ENCODE measurements around the gene SRPX. TPM values are rescaled to one million over a fixed set of nuclear protein-coding genes. Genes with fewer than 3 reads are reported as not detected.

Gene SRPX
- total RNA-seq, 4 donors from 2014 or later: 47.5 to 135 (median 107) TPM

DNA sequence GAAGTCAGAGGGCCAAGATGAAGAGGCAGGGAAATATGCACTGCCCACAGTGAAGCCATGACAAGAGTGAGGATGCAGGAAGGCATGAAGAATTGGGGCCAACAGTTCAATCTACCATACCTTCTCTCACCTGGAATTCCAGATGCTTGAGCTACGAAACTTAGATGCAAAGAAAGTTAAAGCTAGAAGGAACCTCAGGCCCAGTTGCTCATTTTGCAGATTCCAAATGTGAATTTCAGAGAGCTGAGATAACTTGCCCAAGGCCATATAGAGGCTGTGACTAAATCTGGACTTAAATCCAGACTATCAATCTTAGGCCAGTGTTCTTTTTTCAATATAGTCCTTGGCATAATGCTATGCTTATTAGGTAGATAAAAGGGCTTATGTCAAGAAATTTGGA is 92.7 kb downstream of the SRPX start:
- Histone ChIP-seq H3K4me3 (replicated peaks in 1 of 3) (no peak overlapping the region), H3K27ac (no peak overlapping the region), H3K9me3 (no peaks in the 10 kb centered on the region), H3K4me1 (no peaks in the 10 kb centered on the region), H3K27me3 (no peaks in the 10 kb centered on the region), H3K36me3 (no peaks in the 10 kb centered on the region)
- no peak for DNase-seq
- intact Hi-C loops (cut with DNase I): no loop called here
- WGBS, 2 donors: 93 to 100% methylated on average over 1 of the region's 1 CpG
- TF ChIP-seq, protein P1, sequence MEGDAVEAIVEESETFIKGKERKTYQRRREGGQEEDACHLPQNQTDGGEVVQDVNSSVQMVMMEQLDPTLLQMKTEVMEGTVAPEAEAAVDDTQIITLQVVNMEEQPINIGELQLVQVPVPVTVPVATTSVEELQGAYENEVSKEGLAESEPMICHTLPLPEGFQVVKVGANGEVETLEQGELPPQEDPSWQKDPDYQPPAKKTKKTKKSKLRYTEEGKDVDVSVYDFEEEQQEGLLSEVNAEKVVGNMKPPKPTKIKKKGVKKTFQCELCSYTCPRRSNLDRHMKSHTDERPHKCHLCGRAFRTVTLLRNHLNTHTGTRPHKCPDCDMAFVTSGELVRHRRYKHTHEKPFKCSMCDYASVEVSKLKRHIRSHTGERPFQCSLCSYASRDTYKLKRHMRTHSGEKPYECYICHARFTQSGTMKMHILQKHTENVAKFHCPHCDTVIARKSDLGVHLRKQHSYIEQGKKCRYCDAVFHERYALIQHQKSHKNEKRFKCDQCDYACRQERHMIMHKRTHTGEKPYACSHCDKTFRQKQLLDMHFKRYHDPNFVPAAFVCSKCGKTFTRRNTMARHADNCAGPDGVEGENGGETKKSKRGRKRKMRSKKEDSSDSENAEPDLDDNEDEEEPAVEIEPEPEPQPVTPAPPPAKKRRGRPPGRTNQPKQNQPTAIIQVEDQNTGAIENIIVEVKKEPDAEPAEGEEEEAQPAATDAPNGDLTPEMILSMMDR (IDR thresholded peaks at IDR 0.05): no peak
- TF ChIP-seq POLR2A (IDR thresholded peaks at IDR 0.05): no peak

DNA sequence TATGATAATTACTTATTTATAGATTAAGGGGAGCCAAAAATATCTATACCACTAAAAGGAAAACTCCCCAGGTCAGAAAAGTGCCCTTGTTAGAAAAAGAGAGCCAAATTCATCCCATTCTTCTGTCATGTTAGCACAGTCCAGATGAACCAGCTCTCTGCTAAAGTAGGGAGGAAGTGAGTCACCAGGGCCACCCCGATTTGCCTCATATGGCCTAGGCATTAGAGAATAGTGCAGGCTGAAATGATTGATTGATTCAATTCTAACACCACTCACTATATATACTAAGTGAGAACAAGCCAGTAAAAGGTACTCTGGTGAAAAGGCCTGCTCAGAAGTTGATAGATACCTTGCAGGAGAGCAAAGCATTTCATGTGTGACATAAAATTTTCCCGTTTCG is 94.5 kb downstream of the SRPX start:
- no peaks in the 10 kb centered on the region for H3K27me3 ChIP-seq
- intact Hi-C loops (cut with DNase I): no loop called here
- no peaks in the 10 kb centered on the region for H3K4me1 ChIP-seq
- H3K9me3 ChIP-seq: no peaks in the 10 kb centered on the region
- no peaks in the 10 kb centered on the region for H3K36me3 ChIP-seq
- no peak for TF ChIP-seq POLR2A (IDR thresholded peaks at IDR 0.05)
- TF ChIP-seq, protein P1 (IDR thresholded peaks at IDR 0.05): no peak
- no peak overlapping the region for H3K4me3 ChIP-seq (replicated peaks in 1 of 3)
- WGBS, 2 donors: 89 to 94% methylated on average over 3 of the region's 3 CpGs
- no peak overlapping the region for H3K27ac ChIP-seq
- no peak for DNase-seq

DNA sequence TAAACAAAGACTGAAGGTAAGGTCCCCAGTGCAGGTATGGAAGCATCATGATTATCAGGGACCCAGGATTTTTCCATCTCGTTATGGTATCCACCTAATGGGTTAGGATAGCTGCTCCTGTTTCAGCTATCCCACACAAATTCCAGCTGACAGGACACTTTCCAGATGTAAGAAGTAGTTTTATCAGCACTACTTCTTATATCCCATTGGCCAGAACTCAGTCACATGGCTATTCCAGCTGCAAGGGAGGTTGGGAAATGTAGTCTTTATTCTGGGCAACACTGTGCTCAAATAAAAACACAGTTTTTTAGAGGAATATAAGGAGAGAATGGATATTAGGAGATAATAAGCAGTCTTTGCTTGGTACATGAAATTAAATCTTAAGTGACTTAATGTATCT is 96.7 kb downstream of the SRPX start:
- no peak for DNase-seq
- H3K9me3 ChIP-seq: no peaks in the 10 kb centered on the region
- no peaks in the 10 kb centered on the region for H3K36me3 ChIP-seq
- intact Hi-C loops (cut with DNase I): no loop called here
- H3K4me3 ChIP-seq (replicated peaks in 1 of 3): no peak overlapping the region
- TF ChIP-seq, protein P1 (IDR thresholded peaks at IDR 0.05): no peak
- no peak for TF ChIP-seq POLR2A (IDR thresholded peaks at IDR 0.05)
- no peaks in the 10 kb centered on the region for H3K27me3 ChIP-seq
- WGBS, 2 donors: 92 to 100% methylated on average over 1 of the region's 1 CpG
- H3K27ac ChIP-seq: no peak overlapping the region
- H3K4me1 ChIP-seq: no peaks in the 10 kb centered on the region

DNA sequence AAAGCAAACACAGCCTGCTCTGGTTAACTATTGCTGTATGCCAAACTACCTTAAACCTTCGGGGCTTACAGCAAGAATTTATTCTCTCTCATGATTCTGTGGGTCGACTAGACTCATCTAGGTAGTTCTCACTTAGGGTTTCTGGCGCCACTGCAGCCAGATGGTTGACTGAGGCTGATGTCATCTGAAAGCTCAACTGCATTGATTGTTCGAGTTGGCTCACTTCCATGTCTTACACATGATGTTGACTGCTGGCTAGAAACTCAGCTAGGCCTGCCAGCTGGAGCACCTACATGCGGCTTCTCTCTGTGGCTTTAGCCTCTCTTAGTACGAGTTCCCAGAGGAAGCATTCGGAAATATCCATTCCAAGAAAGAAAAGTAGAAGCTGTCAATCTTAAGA is 103.2 kb downstream of the SRPX start:
- Histone ChIP-seq H3K4me3 (replicated peaks in 1 of 3) (no peak overlapping the region), H3K9me3 (no peaks in the 10 kb centered on the region), H3K4me1 (no peaks in the 10 kb centered on the region), H3K27me3 (no peaks in the 10 kb centered on the region), H3K27ac (no peak overlapping the region), H3K36me3 (no peaks in the 10 kb centered on the region)
- TF ChIP-seq POLR2A (IDR thresholded peaks at IDR 0.05): no peak
- TF ChIP-seq, protein P1 (IDR thresholded peaks at IDR 0.05): no peak
- intact Hi-C loops (cut with DNase I): no loop called here
- DNase-seq: no peak
- 80 to 87% methylated on average over 7 of the region's 7 CpGs for WGBS, 2 donors

DNA sequence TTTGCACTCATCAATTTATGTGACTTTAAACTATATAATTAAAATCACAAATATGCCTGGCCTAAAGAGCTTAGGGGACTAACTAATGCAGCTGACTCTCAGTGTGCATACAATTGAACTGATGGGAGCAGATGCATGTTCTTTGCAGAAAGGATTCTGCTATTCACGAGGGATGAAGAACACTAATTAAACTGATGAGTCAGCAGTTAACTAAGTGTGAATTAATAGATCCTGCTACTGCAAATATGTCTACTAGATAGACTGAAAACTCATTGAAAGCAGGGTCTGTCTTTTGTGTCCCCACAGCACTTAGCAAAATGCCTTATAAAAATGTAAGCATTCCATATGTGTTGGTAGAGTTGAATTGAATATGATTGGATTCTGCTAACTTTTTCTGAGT is 104.0 kb downstream of the SRPX start:
- TF ChIP-seq POLR2A (IDR thresholded peaks at IDR 0.05): no peak
- TF ChIP-seq, protein P1 (IDR thresholded peaks at IDR 0.05): no peak
- Histone ChIP-seq H3K27ac (no peak overlapping the region), H3K9me3 (no peaks in the 10 kb centered on the region), H3K27me3 (no peaks in the 10 kb centered on the region), H3K36me3 (no peaks in the 10 kb centered on the region), H3K4me1 (no peaks in the 10 kb centered on the region), H3K4me3 (replicated peaks in 1 of 3) (no peak overlapping the region)
- WGBS, 2 donors: 63 to 73% methylated on average over 1 of the region's 1 CpG
- DNase-seq: no peak
- intact Hi-C loops (cut with DNase I): no loop called here
